ENCODE measurements around the gene NUF2.

- no peak for TF ChIP-seq MAX (IDR thresholded peaks at IDR 0.05; ENCODE audit: insufficient read depth, insufficient read length)
- no peak for TF ChIP-seq POLR2AphosphoS5 (IDR thresholded peaks at IDR 0.05; ENCODE audit: insufficient read depth, low read depth, low read length)
Observed at GRCh38 chr1:163382395-163382794, 60.6 kb downstream of the NUF2 start.
